Natural killer cell (primary cell): Measurements from ENCODE around the gene LRRC3B. TPM values are rescaled to one million over a fixed set of nuclear protein-coding genes. Genes with fewer than 3 reads are reported as not detected.

Experiments
- ATAC-seq, 3 donors: fragments of 150-1000 bp in 2 of 3; fragments of 200-7000 bp in 1 of 3; cut with Tn5 transposase; 1 replicate in 1 of 3; 2 replicates in 2 of 3; pipeline ENCODE4 v1.10.0; 2021; ENCODE audit warnings: mild to moderate bottlenecking in 2 of 3, moderate library complexity in 2 of 3
- DNase-seq, 2 donors: peaks; one replicate each; pipeline versions ENCODE4 v3.0.0 to v3.0.0-alpha.2; 2013 to 2021; ENCODE audit warnings: mixed read lengths in 1 of 2
- H3K27ac ChIP-seq: one replicate; pipeline ENCODE4 v1.5.1; 2013; ENCODE audit warnings: mild to moderate bottlenecking, low read length
- H3K27me3 ChIP-seq: one replicate; pipeline ENCODE4 v1.6.1; 2013; ENCODE audit warnings: low read length; ENCODE audit not compliant: control insufficient read depth, insufficient read depth
- H3K36me3 ChIP-seq: one replicate; pipeline ENCODE4 v1.6.1; 2013; ENCODE audit warnings: low read length; ENCODE audit not compliant: control insufficient read depth, insufficient read depth
- H3K4me1 ChIP-seq: one replicate; pipeline ENCODE4 v1.6.1; 2013; ENCODE audit warnings: low read length; ENCODE audit not compliant: control insufficient read depth, insufficient read depth
- H3K4me3 ChIP-seq: one replicate; pipeline ENCODE4 v1.5.1; 2013; ENCODE audit warnings: low read length
- H3K9me3 ChIP-seq: one replicate; pipeline ENCODE4 v1.6.1; 2013; ENCODE audit warnings: low read length; ENCODE audit not compliant: control insufficient read depth, insufficient read depth
- H3K27ac Mint-ChIP-seq, 2 donors: one replicate each; pipeline ENCODE4 v1.8.0; 2022; ENCODE audit warnings: mild to moderate bottlenecking in 2 of 2, mixed read lengths in 2 of 2, moderate library complexity in 1 of 2
- H3K27me3 Mint-ChIP-seq, 2 donors: one replicate each; pipeline ENCODE4 v1.8.0; 2022; ENCODE audit warnings: low read depth in 2 of 2, mixed read lengths in 2 of 2
- H3K36me3 Mint-ChIP-seq: one replicate; pipeline ENCODE4 v1.8.0; 2022; ENCODE audit warnings: mixed read lengths
- H3K4me1 Mint-ChIP-seq, 2 donors: one replicate each; pipeline ENCODE4 v1.8.0; 2022; ENCODE audit warnings: mixed read lengths in 2 of 2
- H3K4me3 Mint-ChIP-seq: one replicate; pipeline ENCODE4 v1.8.0; 2022; ENCODE audit warnings: mild to moderate bottlenecking, moderate library complexity, mixed read lengths
- H3K9me3 Mint-ChIP-seq, 2 donors: one replicate each; pipeline ENCODE4 v1.8.0; 2022; ENCODE audit warnings: mixed read lengths in 2 of 2
- WGBS: methylation state at CpG from one replicate; pipeline ENCODE4 v1.1.7; 2013; ENCODE audit warnings: missing lambda C conversion rate; ENCODE audit not compliant: insufficient coverage; 5-methylcytosine and 5-hydroxymethylcytosine counted together
- intact Hi-C: fragments of 100-400 bp; cut with micrococcal nuclease; formaldehyde crosslinking; loops from one replicate; pipeline ENCODE4 v1.14.2; 2022
- total RNA-seq, 4 donors: library from RNA; stranded (reverse); fragments of 120-200 nt in 1 of 4; gene quantifications; one replicate each; pipeline versions ENCODE4 v1.2.3 to v1.2.4, GENCODE V29; 2013 to 2022
- TF ChIP-seq, protein P1 (sequence below): fragments of 200-600 bp; IDR thresholded peaks from one replicate; pipeline ENCODE4 v1.8.0; 2022; ENCODE audit warnings: antibody characterized with exemption

Gene LRRC3B
- total RNA-seq, 3 donors from 2014 or later (not counting 1 experiment from before 2014, with no cell fraction given): not detected

DNA sequence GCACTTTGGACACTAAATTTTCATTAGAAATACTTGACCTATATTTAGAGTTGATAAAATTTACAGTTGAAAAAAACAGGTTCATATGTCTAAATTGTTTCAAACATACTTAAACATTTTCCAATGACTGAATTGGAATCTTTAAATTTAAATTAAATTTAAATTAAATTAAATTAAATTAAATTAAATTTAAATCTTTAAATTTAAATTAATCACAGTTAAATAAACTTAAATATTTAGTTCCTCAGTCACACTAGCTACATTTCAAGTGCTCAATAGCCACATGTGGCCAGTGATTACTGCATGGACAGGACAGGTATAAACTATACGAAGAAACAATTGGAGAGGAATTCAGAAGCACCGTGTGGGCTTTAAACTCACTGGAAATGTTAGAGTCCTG is 16.8 kb downstream of the LRRC3B start:
- H3K4me1 Mint-ChIP-seq: no peaks in the 10 kb centered on the region
- Histone ChIP-seq H3K27me3 (no peaks in the 10 kb centered on the region), H3K4me1 (no peaks in the 10 kb centered on the region), H3K4me3 (no peak overlapping the region), H3K9me3 (no peaks in the 10 kb centered on the region), H3K27ac (no peak overlapping the region), H3K36me3 (no peaks in the 10 kb centered on the region)
- no peak overlapping the region for H3K27ac Mint-ChIP-seq
- no peaks in the 10 kb centered on the region for H3K27me3 Mint-ChIP-seq
- 98% methylated on average over 2 of the region's 2 CpGs for WGBS
- DNase-seq: no peak
- H3K36me3 Mint-ChIP-seq: no peaks in the 10 kb centered on the region
- intact Hi-C loops: no loop called here
- peaks cover 6 to 11% of the 10 kb centered on the region in 2 donors for H3K9me3 Mint-ChIP-seq
- no peak overlapping the region for H3K4me3 Mint-ChIP-seq
- TF ChIP-seq, protein P1, sequence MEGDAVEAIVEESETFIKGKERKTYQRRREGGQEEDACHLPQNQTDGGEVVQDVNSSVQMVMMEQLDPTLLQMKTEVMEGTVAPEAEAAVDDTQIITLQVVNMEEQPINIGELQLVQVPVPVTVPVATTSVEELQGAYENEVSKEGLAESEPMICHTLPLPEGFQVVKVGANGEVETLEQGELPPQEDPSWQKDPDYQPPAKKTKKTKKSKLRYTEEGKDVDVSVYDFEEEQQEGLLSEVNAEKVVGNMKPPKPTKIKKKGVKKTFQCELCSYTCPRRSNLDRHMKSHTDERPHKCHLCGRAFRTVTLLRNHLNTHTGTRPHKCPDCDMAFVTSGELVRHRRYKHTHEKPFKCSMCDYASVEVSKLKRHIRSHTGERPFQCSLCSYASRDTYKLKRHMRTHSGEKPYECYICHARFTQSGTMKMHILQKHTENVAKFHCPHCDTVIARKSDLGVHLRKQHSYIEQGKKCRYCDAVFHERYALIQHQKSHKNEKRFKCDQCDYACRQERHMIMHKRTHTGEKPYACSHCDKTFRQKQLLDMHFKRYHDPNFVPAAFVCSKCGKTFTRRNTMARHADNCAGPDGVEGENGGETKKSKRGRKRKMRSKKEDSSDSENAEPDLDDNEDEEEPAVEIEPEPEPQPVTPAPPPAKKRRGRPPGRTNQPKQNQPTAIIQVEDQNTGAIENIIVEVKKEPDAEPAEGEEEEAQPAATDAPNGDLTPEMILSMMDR: no peak
- no peak for ATAC-seq

DNA sequence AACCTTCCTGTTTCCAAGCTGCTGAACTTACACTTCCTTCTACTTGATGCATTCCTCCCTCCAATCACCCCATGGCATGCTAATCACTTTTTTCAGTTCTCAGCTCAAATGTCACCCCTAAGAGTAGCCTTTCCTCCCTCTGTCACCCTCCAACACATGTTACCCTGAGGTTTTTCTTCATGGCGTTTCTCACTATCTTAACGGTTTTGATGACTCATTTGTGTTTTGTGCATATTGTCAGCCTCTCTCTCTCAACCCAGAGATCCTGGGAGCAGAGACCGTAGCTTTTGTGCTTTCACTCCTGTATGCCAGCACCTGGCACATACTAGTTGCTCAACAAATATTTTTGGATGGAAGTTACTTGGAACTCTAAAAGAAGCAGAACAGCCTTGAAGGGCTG is 24.5 kb downstream of the LRRC3B start:
- H3K27me3 ChIP-seq: no peaks in the 10 kb centered on the region
- Mint-ChIP-seq H3K27me3 (no peaks in the 10 kb centered on the region), H3K27ac (no peak overlapping the region), H3K4me1 (no peaks in the 10 kb centered on the region), H3K9me3 (peaks cover 5 to 9% of the 10 kb centered on the region in 2 donors), H3K4me3 (no peak overlapping the region), H3K36me3 (no peaks in the 10 kb centered on the region)
- no peak overlapping the region for H3K4me3 ChIP-seq
- 78% methylated on average over 3 of the region's 3 CpGs for WGBS
- H3K27ac ChIP-seq: no peak overlapping the region
- TF ChIP-seq, protein P1: no peak
- H3K4me1 ChIP-seq: no peaks in the 10 kb centered on the region
- intact Hi-C loops: no loop called here
- H3K9me3 ChIP-seq: no peaks in the 10 kb centered on the region
- ATAC-seq: no peak
- H3K36me3 ChIP-seq: no peaks in the 10 kb centered on the region
- no peak for DNase-seq

DNA sequence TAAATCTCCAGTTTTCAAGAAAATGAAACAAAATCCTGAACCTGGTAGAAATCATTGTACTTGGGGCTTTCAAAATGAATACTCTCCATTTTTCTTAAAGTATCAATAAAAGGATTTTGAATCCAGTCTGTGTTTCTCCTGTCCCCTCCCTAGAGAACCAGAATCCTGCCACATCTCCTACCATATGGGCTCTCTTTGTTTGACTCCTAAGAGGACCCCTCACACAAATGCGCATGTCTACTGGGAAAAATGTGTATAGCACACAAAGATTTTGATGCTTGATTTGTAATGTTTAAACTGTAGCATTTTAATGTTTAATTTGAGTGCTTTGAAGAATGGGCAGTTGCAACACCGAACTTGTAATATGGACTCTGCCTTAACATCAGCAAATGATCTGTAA is 25.9 kb downstream of the LRRC3B start:
- no peaks in the 10 kb centered on the region for H3K4me1 ChIP-seq
- ATAC-seq (no peak), DNase-seq (no peak)
- TF ChIP-seq, protein P1: no peak
- Mint-ChIP-seq H3K36me3 (no peaks in the 10 kb centered on the region), H3K9me3 (peaks cover 5 to 11% of the 10 kb centered on the region in 2 donors), H3K27me3 (no peaks in the 10 kb centered on the region), H3K4me3 (no peak overlapping the region), H3K4me1 (no peaks in the 10 kb centered on the region), H3K27ac (no peak overlapping the region)
- no peaks in the 10 kb centered on the region for H3K9me3 ChIP-seq
- H3K4me3 ChIP-seq: no peak overlapping the region
- intact Hi-C loops: no loop called here
- no peaks in the 10 kb centered on the region for H3K27me3 ChIP-seq
- WGBS: 90% methylated on average over 2 of the region's 2 CpGs
- no peak overlapping the region for H3K27ac ChIP-seq
- H3K36me3 ChIP-seq: no peaks in the 10 kb centered on the region

DNA sequence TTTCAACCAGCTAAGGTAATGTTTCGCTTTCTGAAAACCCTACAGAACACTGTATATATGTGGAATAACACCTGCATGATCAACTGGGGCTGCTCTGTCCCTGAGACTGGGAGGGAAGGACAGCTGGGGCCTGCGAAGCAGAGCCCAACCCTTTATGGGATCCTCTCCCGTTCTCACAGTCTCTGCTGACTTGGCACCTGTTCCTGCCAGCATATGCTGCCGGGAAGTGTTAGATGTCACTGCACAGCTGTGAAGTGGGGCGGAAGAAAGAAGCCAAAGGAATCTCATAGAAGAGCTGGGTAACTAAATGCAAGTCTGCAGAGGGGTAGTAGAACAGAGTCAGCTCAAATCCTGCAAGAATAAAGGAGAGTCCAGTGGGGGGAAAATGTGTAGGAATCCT is 29.6 kb downstream of the LRRC3B start:
- TF ChIP-seq, protein P1: no peak
- no peaks in the 10 kb centered on the region for H3K9me3 ChIP-seq
- Mint-ChIP-seq H3K27ac (no peak overlapping the region), H3K4me3 (no peak overlapping the region), H3K9me3 (peaks cover 2 to 4% of the 10 kb centered on the region in 2 donors), H3K4me1 (no peaks in the 10 kb centered on the region), H3K36me3 (no peaks in the 10 kb centered on the region), H3K27me3 (no peaks in the 10 kb centered on the region)
- ATAC-seq (no peak), DNase-seq (no peak)
- H3K27ac ChIP-seq: no peak overlapping the region
- no peaks in the 10 kb centered on the region for H3K4me1 ChIP-seq
- no peaks in the 10 kb centered on the region for H3K36me3 ChIP-seq
- H3K4me3 ChIP-seq: no peak overlapping the region
- H3K27me3 ChIP-seq: no peaks in the 10 kb centered on the region
- intact Hi-C loops: no loop called here
- WGBS: 81% methylated on average over 4 of the region's 5 CpGs
